Germinal center (tissue), 1 donor: ENCODE measurements around the gene GLP2R.

ENCODE experiments used
- DNase-seq: peaks from one replicate; pipeline ENCODE4 v3.0.0; 2012; ENCODE audit warnings: mixed read lengths, low spot score

The GLP2R gene

DNA sequence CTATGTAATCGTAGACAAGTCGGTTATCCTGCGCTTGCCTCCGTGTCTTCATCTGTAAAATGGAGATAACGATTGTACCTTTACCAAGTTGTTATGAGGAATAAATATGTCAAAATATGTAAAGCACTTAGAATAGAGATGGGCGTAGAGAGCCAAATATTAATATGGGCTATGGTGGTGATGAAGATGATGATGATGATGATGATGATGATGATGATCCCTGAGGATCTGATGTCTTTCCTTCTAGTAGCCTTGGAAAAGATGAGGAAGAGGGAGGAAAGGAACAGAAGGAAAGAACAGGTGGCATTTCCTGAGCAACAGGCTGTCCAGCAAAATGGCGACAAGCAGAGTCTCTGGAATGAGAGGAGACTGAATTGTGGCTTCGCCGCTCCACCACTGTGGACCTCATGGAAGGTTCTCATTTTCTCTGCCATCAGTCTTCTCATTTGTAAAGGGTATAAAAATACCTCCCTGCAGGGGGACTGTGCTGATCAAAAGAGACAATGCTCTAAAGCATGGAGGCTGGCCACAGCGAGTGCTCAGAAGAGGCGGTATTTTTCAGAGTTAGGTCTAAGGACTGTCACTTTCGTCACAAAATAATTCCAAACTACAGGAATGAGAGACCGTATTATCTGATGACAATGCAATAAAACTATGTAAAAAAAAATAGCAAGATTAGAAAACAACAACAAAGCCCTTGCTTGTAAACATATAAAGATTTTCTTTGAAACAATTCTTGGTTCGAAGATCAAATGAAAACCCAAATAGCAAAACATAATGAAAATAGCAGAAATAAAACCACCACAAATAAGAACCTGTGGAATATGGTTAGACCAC is 96.5 kb downstream of the GLP2R start:
- DNase-seq = no peak

- DNase-seq = peak; percentile 64
Observed at GRCh38 chr17:9924735-9925191, 99.0 kb downstream of the GLP2R start.

GRCh38 chr17:9925457-9925856 is 99.7 kb downstream of the GLP2R start:
- DNase-seq = no peak

DNA sequence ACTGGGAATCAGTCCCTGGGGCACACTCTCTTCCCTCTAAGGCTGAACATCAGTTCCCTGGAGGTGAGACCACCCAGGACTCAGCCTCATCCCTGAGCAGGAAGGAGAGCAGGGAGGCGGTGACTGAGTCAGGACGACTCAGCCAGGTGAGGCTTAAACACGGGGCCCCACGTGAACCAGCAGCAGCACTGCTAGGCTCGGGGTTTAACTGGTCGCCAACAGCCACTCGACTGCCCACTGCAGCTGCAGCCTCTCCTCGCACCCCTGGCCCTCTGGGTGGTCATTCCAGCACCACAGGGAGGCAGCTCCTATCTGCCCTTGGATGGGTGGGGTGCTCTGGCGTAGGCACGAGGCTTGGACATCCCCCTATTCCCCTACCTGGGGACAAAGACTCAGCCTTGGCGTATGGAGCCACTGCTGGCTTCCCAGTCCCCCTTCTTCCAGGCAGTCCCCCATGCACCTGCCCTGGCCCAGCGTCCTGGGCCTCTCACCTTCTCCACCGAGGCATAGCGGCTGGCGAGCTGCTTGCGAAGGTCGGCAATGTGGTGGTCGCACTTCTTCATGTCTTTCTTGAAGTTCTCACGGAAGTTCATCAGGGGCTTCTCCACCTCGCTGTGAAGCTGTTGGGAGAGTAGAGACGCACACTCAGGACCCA is 100.6 kb downstream of the GLP2R start:
- DNase-seq = no peak

- no peak for DNase-seq
Observed at GRCh38 chr17:9928601-9929333, 103.0 kb downstream of the GLP2R start.

DNA sequence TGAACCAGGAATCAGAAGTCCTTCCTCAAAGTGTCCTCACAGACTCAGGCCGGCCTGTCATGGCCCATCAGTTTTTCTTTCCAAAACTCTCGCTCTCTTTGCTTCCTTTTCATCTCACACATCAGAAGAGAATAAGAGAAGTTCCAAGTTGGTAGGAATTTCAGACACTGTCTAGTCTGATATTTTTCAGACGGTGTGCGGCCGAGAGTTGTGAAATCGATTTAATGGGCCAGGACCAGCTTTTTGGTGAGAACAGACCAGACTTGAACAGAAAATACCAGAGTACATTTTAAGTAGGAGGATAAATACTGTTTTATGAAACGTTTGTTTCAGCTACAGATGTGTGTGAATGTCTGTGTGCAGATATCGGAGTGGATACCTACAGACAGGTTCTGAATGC is 104.1 kb downstream of the GLP2R start:
- DNase-seq = no peak

DNA sequence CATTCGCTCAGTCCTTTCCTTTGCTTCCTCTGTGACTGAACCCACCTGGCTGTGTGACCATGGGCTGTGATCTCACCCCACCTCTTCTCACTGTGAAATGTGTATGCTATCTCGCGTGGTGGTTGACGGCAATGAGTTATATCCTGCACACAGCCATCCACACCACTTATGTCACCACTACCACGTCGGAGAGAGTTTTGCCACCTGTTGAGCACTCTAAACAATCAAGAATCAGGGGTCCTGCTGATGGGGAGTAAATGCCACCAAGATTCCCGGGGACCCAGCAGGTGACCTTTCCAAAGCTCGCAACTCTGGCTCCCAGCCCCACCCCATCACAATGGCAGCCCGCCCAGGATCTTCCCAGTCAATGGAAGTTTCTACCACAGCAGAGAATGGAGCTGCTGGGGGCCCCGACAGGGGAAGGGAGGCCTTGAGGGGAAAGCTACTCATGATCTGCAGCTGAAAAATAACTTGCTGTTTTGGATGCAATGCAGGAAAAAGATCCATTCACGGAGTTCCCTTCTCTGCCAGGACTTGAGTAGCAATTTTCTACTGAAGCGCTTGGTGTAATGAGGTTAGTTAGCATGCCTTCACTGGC is 105.5 kb downstream of the GLP2R start:
- DNase-seq = no peak

DNA sequence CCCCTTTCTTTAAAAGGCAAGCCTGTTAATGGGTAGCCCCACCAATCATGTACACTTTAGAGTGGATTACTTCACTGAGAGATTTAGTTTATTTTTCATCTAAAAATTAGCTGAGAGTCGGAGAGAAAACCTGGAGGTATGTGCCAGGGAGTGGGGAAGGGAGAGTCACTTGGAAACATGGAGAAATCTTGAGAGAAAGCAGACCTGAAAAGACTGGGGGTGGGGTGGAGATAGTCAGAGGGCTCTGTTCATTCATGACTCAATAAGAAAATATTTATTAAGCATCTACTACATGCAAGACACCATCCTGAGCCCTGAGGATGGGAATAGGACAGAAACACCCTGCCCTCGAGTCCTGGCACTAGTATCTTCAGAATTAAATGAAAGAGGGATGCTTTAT is 106.8 kb downstream of the GLP2R start:
- DNase-seq = no peak

- no peak for DNase-seq
Observed at GRCh38 chr17:9934331-9934730, 108.6 kb downstream of the GLP2R start.

DNA sequence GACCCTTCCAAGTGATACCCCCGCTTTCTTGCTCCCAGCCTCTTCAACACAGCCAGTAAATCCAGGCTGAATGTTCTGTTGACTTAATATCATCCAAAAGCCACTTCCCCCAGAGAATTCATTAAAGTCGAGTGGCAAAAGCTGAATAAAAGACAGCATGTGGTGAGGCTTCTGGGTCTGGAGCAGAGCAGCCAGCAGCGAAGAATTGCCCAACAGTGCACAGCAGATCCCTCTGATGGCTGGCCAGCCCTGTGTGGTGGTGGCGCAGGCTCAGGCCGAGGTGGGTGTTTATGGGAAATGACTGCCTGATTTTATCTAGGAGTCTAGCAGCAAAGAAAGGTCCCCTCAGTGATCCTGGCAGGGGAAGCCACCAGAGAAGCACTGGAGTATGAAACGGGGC is 109.7 kb downstream of the GLP2R start:
- DNase-seq = no peak

DNA sequence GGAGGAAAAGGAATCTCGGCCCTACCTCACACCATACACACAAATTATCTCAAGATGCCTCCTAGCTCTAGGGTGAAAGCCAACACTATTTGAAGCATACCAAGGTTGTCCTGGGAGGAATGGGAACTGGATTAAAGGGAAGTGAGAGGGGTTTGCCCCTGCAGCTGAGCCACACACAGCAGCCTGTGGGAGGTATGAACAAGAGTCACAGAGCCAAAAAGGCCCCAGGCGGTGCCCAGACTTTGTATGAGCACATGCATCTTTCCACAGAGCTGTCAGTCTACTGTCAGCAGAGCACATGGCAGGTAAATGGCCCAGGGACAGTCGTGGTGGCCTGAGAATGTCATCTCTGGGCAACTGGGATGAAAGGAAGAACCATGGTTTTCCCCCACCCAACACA is 110.4 kb downstream of the GLP2R start:
- DNase-seq = no peak

GRCh38 chr17:9937241-9937761 is 111.6 kb downstream of the GLP2R start:
- no peak for DNase-seq

DNA sequence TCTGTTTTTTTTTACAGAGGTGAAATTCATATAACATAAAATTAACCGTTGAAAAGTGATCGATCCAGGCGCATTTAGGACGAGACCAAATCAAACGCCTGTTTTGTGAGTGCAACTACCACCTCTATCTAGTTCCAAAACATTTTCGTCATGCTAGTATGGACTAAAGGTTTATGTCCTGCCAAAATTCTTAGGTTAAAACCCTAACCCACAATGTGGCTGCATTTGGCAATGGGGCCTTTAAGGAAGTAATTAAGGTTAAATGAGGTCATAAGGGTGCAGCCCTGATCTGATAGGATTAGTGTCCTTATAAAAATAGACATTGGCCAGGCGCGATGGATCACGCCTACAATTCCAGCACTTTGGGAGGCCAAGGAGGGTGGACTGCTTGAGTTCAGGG is 112.2 kb downstream of the GLP2R start:
- DNase-seq = no peak

GRCh38 chr17:9938764-9939163 is 113.0 kb downstream of the GLP2R start:
- DNase-seq = no peak

DNA sequence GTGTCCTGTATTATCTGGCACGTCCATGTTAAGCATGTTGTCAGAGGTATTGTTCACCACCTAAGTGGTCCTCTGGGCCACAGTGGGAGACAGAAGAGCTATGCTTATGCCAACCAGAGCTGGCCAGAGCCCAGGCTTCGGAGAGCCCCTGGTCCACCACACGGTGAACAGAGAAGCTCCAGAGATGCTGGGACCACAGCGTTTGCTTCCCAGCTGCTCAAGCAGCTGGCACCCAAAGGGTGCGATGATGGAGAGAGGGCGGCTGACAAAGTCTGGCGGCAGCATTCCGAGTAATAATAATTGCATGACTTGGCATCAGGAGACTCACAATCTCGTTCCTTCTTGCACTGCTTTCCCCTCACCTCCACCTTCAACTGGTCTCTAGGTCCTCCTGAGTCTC is 115.1 kb downstream of the GLP2R start:
- DNase-seq = no peak

DNA sequence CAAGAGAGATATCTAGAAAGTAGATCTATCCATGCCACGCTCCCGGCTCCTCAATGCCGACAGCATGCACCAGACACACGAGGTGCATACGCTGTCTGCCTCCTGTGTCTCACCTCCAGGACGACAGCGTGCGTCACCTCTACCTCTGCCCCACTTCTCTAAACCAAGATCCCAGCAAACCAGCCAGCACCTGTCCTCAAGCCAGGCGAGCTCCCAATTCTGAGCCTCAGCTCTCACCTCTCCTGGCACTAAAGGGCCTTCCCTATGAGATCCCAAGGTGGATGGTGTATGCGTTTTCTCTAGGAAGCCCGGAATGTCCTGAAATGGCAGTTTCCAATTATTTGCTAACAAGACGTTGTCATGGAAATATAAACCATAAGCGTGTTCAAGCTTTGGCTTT is 115.6 kb downstream of the GLP2R start:
- DNase-seq = no peak
